ENCODE data around the gene S100A12.

The S100A12 gene

DNA sequence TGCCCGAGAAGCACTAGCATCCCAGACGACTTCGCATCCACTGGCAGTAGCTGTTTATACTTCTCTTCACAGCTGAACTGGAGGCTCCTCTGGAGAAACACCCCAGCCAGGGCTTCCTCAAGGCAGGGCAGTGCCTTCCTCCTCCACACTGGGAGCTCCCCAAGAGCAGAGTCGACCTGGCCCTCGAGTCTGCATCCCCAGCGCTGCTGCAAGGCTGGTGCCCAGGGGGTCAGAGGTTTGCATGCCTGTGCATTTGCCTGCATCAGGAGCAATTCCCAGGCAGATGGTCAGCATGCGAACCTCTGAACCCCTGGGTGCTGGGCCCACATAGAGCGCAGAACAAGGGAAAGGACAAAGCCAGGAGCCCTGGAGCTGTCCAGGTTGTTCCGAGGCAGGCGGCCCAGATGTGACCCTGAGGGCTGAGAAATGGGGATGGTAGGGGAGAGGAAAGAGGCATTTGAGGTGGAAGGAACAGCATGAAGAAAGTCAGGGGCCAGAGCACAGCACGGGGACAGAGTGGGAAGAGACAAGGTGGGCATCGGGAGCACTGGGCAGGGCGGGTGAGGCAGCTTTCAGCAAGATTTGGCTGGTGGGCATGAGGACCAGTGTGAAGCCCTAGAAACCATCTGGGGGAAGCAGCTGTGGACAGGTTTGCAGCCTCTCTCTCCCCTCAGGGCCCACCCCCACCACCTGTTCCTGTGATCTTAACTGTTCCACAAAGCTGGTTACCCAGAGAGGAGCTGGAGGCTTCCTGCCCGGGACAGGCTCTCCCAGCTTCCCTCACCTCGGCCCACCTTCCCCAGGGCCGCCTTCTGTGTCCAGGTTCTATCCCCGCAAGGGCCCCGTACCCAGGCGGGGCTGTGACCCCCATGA, 21.9 kb upstream of the S100A12 start:
- no peak for TF ChIP-seq GATA3 (IDR thresholded peaks at IDR 0.05; ENCODE audit: low read depth, low read length)
- no peak for TF ChIP-seq GATA2 (IDR thresholded peaks at IDR 0.05; ENCODE audit: low read depth, low read length)

GRCh38 chr1:153396461-153396860, 21.0 kb upstream of the S100A12 start:
- TF ChIP-seq GATA2 (IDR thresholded peaks at IDR 0.05; ENCODE audit: low read depth, low read length): no peak
- TF ChIP-seq GATA3 (IDR thresholded peaks at IDR 0.05; ENCODE audit: low read depth, low read length): no peak

- TF ChIP-seq GATA2 (IDR thresholded peaks at IDR 0.05; ENCODE audit: low read depth, low read length): no peak
- TF ChIP-seq GATA3 (IDR thresholded peaks at IDR 0.05; ENCODE audit: low read depth, low read length): no peak
Measured at GRCh38 chr1:153395776-153396175, 20.4 kb upstream of the S100A12 start.

DNA sequence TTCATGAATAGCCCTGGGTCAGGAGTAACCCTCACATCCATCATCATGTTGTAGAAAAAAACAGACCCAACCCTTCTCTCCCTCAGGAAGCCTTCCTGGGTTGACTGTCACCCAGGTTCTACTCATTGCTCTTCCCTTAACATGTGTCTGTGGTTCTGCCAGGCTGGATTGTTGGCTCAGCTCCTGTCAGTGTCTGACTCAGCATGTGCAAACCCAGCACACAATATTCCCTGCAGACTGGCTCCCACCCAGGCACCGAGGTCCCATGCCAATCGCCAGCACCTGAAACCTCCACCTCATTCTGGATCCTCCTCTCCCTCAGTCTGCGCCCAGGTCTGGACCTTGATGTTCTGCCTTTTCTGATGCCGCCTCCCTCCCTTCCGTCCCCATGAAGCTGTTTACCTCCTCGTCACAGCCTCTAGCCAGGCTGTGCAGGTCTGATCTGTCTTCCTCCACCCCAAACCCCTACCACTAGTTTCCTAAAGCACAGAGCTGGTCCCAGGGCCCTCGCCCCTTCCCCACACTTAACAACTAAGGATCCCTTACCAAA, 19.8 kb upstream of the S100A12 start:
- no peak for TF ChIP-seq GATA3 (IDR thresholded peaks at IDR 0.05; ENCODE audit: low read depth, low read length)

DNA sequence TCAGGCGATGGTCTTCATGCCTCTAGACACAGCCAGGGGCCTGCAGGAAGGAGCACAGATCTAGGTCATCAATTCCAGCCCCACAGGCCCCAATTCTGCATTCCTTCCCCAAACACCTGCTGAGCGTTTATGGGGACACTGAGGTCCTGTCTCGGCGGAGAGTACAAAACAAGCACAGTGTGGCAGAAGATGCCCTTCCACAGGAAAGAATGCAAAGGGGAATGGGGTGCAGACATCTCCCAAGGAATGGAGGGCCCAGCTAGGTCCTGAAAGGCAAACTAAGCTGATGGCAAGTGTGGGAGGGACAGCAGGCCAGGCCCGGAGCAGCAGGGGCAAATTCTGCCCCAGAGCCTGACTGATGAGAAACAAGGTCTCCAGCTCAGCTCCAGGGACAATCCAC, 19.0 kb upstream of the S100A12 start:
- TF ChIP-seq GATA2 (IDR thresholded peaks at IDR 0.05; ENCODE audit: low read depth, low read length) (no peak), GATA3 (IDR thresholded peaks at IDR 0.05; ENCODE audit: low read depth, low read length) (no peak)

DNA sequence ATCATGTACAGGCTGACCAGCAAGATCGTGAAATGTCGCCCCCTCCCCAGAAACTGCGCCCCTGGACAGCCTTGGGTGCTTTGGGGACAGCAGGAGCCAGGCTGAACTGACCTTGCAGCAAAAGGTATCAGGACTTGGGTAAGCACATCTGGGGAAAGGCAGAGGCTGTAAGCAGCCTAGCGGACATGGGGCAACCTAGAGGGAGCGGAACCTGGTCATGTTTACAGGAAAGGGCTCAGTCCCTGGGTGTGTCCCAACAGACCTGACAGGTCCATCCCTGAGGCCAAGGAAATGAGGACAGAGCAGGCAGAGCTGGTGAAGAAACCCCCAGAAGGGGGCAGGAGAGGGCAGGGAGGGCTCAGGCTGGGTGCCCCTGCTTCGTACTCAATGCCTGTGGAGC, 18.5 kb upstream of the S100A12 start:
- TF ChIP-seq GATA3 (IDR thresholded peaks at IDR 0.05; ENCODE audit: low read depth, low read length) (no peak), GATA2 (IDR thresholded peaks at IDR 0.05; ENCODE audit: low read depth, low read length) (no peak)

- TF ChIP-seq GATA3 (IDR thresholded peaks at IDR 0.05; ENCODE audit: low read depth, low read length) (no peak), GATA2 (IDR thresholded peaks at IDR 0.05; ENCODE audit: low read depth, low read length) (no peak)
Measured at GRCh38 chr1:153392822-153393221, 17.4 kb upstream of the S100A12 start.

DNA sequence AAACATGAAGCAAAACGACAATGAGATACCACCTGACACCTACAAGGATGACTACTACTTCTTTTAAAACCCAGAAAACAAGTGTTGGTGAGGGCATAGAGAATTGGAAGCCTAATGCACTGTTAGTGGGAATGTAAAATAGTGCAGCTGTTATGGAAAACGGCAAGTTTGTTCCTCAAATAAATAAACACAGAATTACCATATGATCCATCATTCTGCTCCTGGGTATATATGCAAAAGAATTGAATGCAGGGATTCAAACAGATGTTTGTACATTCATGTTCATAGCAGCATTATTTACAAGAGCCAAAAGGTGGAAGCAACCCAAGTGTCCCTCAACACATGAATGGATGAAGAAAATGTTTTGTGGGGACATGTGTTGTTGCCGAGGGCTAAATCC, 16.8 kb upstream of the S100A12 start:
- TF ChIP-seq GATA2 (IDR thresholded peaks at IDR 0.05; ENCODE audit: low read depth, low read length): no peak
- no peak for TF ChIP-seq GATA3 (IDR thresholded peaks at IDR 0.05; ENCODE audit: low read depth, low read length)

DNA sequence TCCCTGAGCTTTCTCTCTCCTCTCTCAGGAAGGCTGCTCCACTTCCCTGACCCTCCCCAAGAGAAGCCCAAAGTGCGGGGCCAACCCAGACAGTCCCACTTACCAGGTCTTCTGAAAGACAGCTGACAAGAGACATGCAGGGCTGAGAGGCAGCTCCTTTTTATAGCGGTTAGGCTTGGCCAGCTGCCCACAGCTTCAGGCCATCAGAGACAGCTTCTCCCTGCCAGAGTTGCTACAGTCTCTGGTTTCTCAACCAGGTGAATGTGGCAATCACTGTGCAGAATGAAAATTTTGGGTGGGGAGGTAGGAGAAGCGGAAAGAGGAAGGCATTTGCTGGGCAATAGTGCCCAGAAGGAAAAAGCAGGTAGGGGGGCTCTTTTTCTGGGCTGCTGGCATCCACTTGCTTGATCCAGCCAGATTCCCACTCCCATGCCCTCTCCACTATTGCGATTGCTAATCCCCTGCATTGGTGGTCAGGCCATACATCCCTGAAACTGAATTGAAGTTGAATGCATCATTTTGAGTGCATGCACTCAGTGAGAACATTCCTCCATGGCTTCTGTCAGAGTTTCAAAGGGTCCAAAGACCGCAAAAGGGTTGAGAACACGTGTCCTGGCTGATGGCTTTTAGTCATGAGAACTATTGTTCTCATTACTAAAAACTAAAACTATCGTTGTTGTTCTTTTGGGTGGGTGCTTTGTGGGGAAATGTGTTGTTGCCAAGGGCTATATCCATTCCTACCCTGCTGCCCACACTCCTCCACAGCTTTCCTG, 15.7 kb upstream of the S100A12 start, which contains the start of gene S100A8:
TSS of gene S100A8 (minus strand) at position 136 of the 773 bp plus-strand sequence. CDS start 538 bp downstream, outside the sequence.
- TF ChIP-seq GATA3 (IDR thresholded peaks at IDR 0.05; ENCODE audit: low read depth, low read length) (no peak), GATA2 (IDR thresholded peaks at IDR 0.05; ENCODE audit: low read depth, low read length) (no peak)

DNA sequence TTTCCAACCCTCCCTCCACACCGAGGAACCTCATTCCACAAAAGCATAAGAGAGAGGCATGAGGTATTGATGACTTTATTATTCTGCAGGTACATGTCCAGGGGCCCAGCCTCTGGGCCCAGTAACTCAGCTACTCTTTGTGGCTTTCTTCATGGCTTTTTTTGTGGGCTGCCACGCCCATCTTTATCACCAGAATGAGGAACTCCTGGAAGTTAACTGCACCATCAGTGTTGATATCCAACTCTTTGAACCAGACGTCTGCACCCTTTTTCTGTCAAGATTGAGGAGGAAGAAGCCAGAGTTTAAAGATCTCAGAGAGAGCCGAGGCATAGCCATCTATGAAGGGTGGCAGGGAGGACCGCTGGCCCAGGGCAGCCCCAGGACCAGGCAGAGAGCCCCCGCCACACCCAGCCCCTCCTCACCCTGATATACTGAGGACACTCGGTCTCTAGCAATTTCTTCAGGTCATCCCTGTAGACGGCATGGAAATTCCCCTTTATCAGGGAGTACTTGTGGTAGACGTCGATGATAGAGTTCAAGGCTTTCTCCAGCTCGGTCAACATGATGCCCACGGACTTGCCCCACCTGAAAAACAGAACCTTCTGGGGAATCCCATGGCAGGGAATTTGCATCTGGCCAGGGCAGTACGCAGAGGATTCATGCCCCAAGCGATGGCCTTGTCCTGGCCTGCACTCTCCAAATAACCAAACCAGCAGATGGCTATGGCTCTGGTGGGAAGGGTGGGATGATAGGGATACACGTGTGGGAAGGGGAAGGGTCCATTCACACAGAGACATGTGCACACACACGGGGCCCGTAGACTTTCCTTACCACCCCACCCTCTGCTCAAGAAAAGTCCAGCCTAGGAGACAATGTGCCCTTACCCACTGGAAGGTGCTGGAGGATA, 14.8 kb upstream of the S100A12 start:
- TF ChIP-seq GATA3 (IDR thresholded peaks at IDR 0.05; ENCODE audit: low read depth, low read length) (no peak), GATA2 (IDR thresholded peaks at IDR 0.05; ENCODE audit: low read depth, low read length) (no peak)

DNA sequence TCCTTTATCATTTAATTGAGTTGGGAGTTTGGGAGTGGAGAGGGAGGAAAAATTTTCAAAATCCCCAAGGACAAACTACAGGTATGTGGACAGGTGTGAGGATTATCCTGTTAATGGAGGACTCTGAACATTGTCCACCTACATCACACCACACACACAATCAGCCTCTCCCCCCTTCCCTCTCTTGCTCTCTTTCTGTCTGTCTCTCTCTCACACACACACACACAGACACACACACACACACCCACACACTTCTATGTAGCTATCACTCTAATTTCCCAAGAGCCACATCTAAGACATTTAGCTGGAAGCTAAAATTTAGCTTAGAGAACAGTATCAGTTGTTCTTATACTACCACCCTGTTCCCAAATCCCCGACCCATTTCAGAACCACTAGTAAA, 14.0 kb upstream of the S100A12 start:
- TF ChIP-seq GATA3 (IDR thresholded peaks at IDR 0.05; ENCODE audit: low read depth, low read length): no peak
- no peak for TF ChIP-seq GATA2 (IDR thresholded peaks at IDR 0.05; ENCODE audit: low read depth, low read length)

DNA sequence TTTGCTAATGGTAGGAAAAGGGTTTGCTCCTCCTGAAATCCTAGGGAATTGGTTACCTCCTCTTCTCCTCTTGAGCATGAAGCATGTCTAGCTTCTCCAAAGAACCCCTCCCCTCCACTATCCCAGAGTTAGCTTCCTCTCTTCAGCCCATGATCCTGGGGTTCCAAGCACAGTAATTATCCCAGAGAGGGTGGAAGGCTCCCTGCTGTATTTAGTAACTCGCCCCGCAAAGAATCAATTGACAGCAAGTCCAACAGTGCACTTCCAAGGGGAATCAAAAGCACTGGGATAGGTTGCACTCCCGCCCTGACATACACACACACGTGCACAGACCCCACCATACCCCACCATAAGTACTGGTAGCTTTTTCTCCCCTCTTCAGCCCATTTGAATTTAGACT, 12.4 kb upstream of the S100A12 start:
- TF ChIP-seq GATA2 (IDR thresholded peaks at IDR 0.05; ENCODE audit: low read depth, low read length) (no peak), GATA3 (IDR thresholded peaks at IDR 0.05; ENCODE audit: low read depth, low read length) (no peak)

DNA sequence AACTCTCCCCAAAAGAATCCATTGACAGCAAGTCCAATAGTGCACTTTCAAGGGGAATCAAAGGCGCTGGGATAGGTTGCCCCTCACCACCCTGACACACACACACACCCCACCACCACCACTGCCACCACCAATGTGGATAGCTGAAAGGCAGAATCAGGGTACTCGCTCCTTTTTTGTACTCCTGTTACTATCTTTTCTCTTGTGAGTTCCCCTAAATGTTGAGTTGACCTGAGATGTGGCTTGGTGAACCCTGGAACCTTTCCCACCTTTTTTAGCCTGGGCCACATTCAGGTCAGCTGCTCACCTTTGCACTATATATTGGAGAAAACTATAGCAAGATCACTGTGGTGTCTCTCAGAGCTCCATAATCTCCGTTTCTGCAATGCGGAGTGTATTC, 11.6 kb upstream of the S100A12 start:
- TF ChIP-seq GATA2 (IDR thresholded peaks at IDR 0.05; ENCODE audit: low read depth, low read length) (no peak), GATA3 (IDR thresholded peaks at IDR 0.05; ENCODE audit: low read depth, low read length) (no peak)

DNA sequence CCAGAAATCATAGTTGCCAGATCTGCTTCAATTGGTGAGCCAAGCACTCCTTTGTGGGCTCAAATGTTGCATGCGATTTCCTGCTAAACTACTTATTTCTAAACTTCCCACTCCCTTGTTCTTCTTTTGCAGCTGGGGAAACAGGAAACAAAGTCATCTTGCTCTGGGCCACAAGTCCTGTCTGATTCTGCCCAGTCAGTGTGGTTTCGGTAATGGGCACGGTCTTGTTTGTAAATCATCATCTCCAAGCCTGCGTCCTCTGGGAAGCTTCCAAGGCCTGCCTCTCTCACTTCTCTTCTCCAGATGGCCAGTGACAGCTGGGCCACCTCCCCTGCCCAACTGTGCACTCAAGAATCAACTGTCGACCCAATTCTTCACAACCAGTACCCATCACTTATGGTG, 11.1 kb upstream of the S100A12 start:
- TF ChIP-seq GATA2 (IDR thresholded peaks at IDR 0.05; ENCODE audit: low read depth, low read length) (no peak), GATA3 (IDR thresholded peaks at IDR 0.05; ENCODE audit: low read depth, low read length) (no peak)

Measured in SH-SY5Y (cell line).